Aorta (tissue), 5 donors: Measurements from ENCODE around the gene WDR64. TPM values are rescaled to one million over a fixed set of nuclear protein-coding genes. Genes with fewer than 3 reads are reported as not detected.

Experiments
- ATAC-seq: fragments of 200-7000 bp; cut with Tn5 transposase; one replicate; pipeline ENCODE4 v1.9.1; 2022; ENCODE audit warnings: moderate library complexity; ENCODE audit not compliant: low FRiP score
- DNase-seq, 2 donors: peaks; one replicate each; pipeline ENCODE4 v3.0.0-alpha.2; 2020
- H3K27ac ChIP-seq, 2 donors: one replicate each; pipeline ENCODE4 v1.5.1; 2013; ENCODE audit warnings: low read length in 2 of 2, mild to moderate bottlenecking in 2 of 2, moderate library complexity in 2 of 2, control low read depth in 1 of 2, inconsistent platforms in 1 of 2, low read depth in 1 of 2
- H3K27me3 ChIP-seq, 2 donors: one replicate each; pipeline ENCODE4 v1.6.1; 2013; ENCODE audit warnings: control low read depth in 1 of 2, low read length in 1 of 2, mild to moderate bottlenecking in 1 of 2, moderate library complexity in 1 of 2; ENCODE audit not compliant: insufficient read depth in 2 of 2, control insufficient read depth in 1 of 2
- H3K36me3 ChIP-seq, 2 donors: one replicate each; pipeline ENCODE4 v1.6.1; 2013; ENCODE audit warnings: control low read depth in 1 of 2, low read length in 1 of 2, mild to moderate bottlenecking in 1 of 2; ENCODE audit not compliant: insufficient read depth in 2 of 2, control insufficient read depth in 1 of 2
- H3K4me1 ChIP-seq, 2 donors: one replicate each; pipeline ENCODE4 v1.6.1; 2013; ENCODE audit warnings: low read length in 2 of 2, control low read depth in 1 of 2, mild to moderate bottlenecking in 1 of 2, moderate library complexity in 1 of 2; ENCODE audit not compliant: insufficient read depth in 2 of 2, control insufficient read depth in 1 of 2
- H3K4me3 ChIP-seq, 2 donors: one replicate each; pipeline ENCODE4 v1.5.1; 2013; ENCODE audit warnings: low read length in 2 of 2, control low read depth in 1 of 2, mild to moderate bottlenecking in 1 of 2
- H3K9me3 ChIP-seq: one replicate; pipeline ENCODE4 v1.6.1; 2013; ENCODE audit warnings: mild to moderate bottlenecking, low read length; ENCODE audit not compliant: control insufficient read depth
- WGBS, 2 donors: extraction: QIAGEN DNeasy Blood & Tissue Kit; methylation state at CpG; one replicate each; pipeline ENCODE4 v1.1.7; 2013; 5-methylcytosine and 5-hydroxymethylcytosine counted together
- intact Hi-C, 2 donors: fragments of 100-400 bp; cut with DNase I; formaldehyde crosslinking; loops; one replicate each; pipeline versions ENCODE4 v1.14.2 to v1.15.0; 2022
- polyA plus RNA-seq, 2 donors: library from polyadenylated mRNA; stranded (reverse); fragments of 200-250 nt; gene quantifications; one replicate each; pipeline ENCODE4 v1.2.3, GENCODE V29; 2013
- total RNA-seq, 2 donors: library from RNA; stranded (reverse); fragmentation: NEBNext Ultra II Directional; extraction: Animal tissue kit (Norgen Biotek cat#: 25700); gene quantifications; one replicate each; pipeline ENCODE4 v1.2.1, GENCODE V29; 2021
- donor health status: healthy with polysubstance abuse.
- donor health status: Bipolar disorder and iron deficiency.
- donor health status: DM: no; HTN: no; CAD: no.
- donor health status: DM: no; HTN: no; CAD: no.
- donor health status: DM: yes; HTN: yes; CAD: no.

WDR64 gene
- total and polyA plus RNA-seq, 4 donors: not detected

GRCh38 chr1:241839369-241839979 is 187.4 kb downstream of the WDR64 start:
- DNase-seq (no peak), ATAC-seq (no peak)
- WGBS, 2 donors: 86 to 95% methylated on average over 6 of the region's 6 CpGs
- H3K4me3 ChIP-seq: no peak overlapping the region
- H3K27me3 ChIP-seq: no peaks in the 10 kb centered on the region
- H3K4me1 ChIP-seq: no peaks in the 10 kb centered on the region
- H3K9me3 ChIP-seq: no peaks in the 10 kb centered on the region
- intact Hi-C loops: loop anchor here in 1 of 2 donors (10.0 kb wide), 1 partner anchor 305 kb away; the partner anchor contains the start of gene KMO
- no peak overlapping the region for H3K27ac ChIP-seq
- no peaks in the 10 kb centered on the region for H3K36me3 ChIP-seq

- Histone ChIP-seq H3K4me1 (no peaks in the 10 kb centered on the region), H3K36me3 (no peaks in the 10 kb centered on the region), H3K27me3 (no peaks in the 10 kb centered on the region), H3K27ac (no peak overlapping the region), H3K4me3 (no peak overlapping the region), H3K9me3 (no peaks in the 10 kb centered on the region)
- intact Hi-C loops: loop anchor here in 1 of 2 donors (10.0 kb wide), 1 partner anchor 305 kb away; the partner anchor contains the start of gene KMO
- DNase-seq (no peak), ATAC-seq (no peak)
- 91 to 93% methylated on average over 6 of the region's 6 CpGs for WGBS, 2 donors
These were observed 188.1 kb downstream of the WDR64 start for GRCh38 chr1:241840164-241840563.

- ATAC-seq (no peak), DNase-seq (no peak)
- 36 to 58% methylated on average over 3 of the region's 3 CpGs for WGBS, 2 donors
- Histone ChIP-seq H3K27ac (no peak overlapping the region), H3K9me3 (no peaks in the 10 kb centered on the region), H3K4me3 (no peak overlapping the region), H3K36me3 (no peaks in the 10 kb centered on the region), H3K27me3 (no peaks in the 10 kb centered on the region), H3K4me1 (peaks cover 0 to 1% of the 10 kb centered on the region in 2 donors)
- intact Hi-C loops: loop anchor here in 1 of 2 donors (10.0 kb wide), 1 partner anchor 307 kb away; the partner anchor contains the start of gene KMO
These were observed 189.6 kb downstream of the WDR64 start for GRCh38 chr1:241841691-241842090.

- intact Hi-C loops: loop anchor here in 1 of 2 donors (10.0 kb wide), 1 partner anchor 308 kb away; the partner anchor contains the start of gene KMO
- H3K36me3 ChIP-seq: no peaks in the 10 kb centered on the region
- no peak overlapping the region for H3K4me3 ChIP-seq
- no peak for ATAC-seq
- H3K4me1 ChIP-seq: peaks cover 0 to 6% of the 10 kb centered on the region in 2 donors
- no peak for DNase-seq
- no peaks in the 10 kb centered on the region for H3K27me3 ChIP-seq
- no peak overlapping the region for H3K27ac ChIP-seq
- 93 to 95% methylated on average over 2 of the region's 2 CpGs for WGBS, 2 donors
- no peaks in the 10 kb centered on the region for H3K9me3 ChIP-seq
These were observed 190.5 kb downstream of the WDR64 start for GRCh38 chr1:241842565-241842964.

- no peak for DNase-seq
- peaks cover 0 to 6% of the 10 kb centered on the region in 2 donors for H3K4me1 ChIP-seq
- intact Hi-C loops: loop anchor here in 1 of 2 donors (10.0 kb wide), 1 partner anchor 310 kb away; the partner anchor contains the start of gene KMO
- H3K27me3 ChIP-seq: no peaks in the 10 kb centered on the region
- no peaks in the 10 kb centered on the region for H3K36me3 ChIP-seq
- H3K9me3 ChIP-seq: no peaks in the 10 kb centered on the region
- H3K27ac ChIP-seq: no peak overlapping the region
- ATAC-seq: no peak
- no peak overlapping the region for H3K4me3 ChIP-seq
- WGBS, 2 donors: 91% methylated on average over 6 of the region's 6 CpGs
These were observed 192.5 kb downstream of the WDR64 start for GRCh38 chr1:241844593-241844992.

GRCh38 chr1:241846375-241846774 is 194.3 kb downstream of the WDR64 start:
- no peak for ATAC-seq
- Histone ChIP-seq H3K4me1 (peaks cover 0 to 6% of the 10 kb centered on the region in 2 donors), H3K27me3 (no peaks in the 10 kb centered on the region), H3K9me3 (no peaks in the 10 kb centered on the region), H3K4me3 (no peak overlapping the region), H3K36me3 (no peaks in the 10 kb centered on the region), H3K27ac (no peak overlapping the region)
- intact Hi-C loops: loop anchor here in 1 of 2 donors (10.0 kb wide), 1 partner anchor 312 kb away; the partner anchor contains the start of gene KMO
- no peak for DNase-seq

- Histone ChIP-seq H3K36me3 (no peaks in the 10 kb centered on the region), H3K27me3 (no peaks in the 10 kb centered on the region), H3K4me1 (peaks cover 0 to 6% of the 10 kb centered on the region in 2 donors), H3K9me3 (no peaks in the 10 kb centered on the region), H3K4me3 (peak overlapping the region; percentile 70 to 78), H3K27ac (peak overlapping the region in 1 of 2 donors; percentile 27)
- whole genome bisulfite sequencing, 2 donors: 85 to 86% methylated on average over 4 of the region's 4 CpGs
- ATAC-seq (no peak), DNase-seq (no peak)
- intact Hi-C loops: loop anchor here in 1 of 2 donors (10.0 kb wide), 1 partner anchor 312 kb away; the partner anchor contains the start of gene KMO
These were observed 194.9 kb downstream of the WDR64 start for GRCh38 chr1:241846862-241847539.

- 3 to 4% methylated on average over 6 of the region's 6 CpGs for WGBS, 2 donors
- Histone ChIP-seq H3K27ac (peak overlapping the region in 1 of 2 donors; percentile 100), H3K4me3 (peak overlapping the region; percentile 70 to 78), H3K9me3 (no peaks in the 10 kb centered on the region), H3K36me3 (no peaks in the 10 kb centered on the region), H3K4me1 (peaks cover 0 to 6% of the 10 kb centered on the region in 2 donors), H3K27me3 (no peaks in the 10 kb centered on the region)
- DNase-seq: no peak
- intact Hi-C loops: loop anchor here in 1 of 2 donors (10.0 kb wide), 1 partner anchor 313 kb away; the partner anchor contains the start of gene KMO
- ATAC-seq: no peak
These were observed 195.4 kb downstream of the WDR64 start for GRCh38 chr1:241847540-241847795.
